Chondrocyte (in vitro differentiated cells): ENCODE data around the gene ADARB1. TPM values are rescaled to one million over a fixed set of nuclear protein-coding genes. Genes with fewer than 3 reads are reported as not detected.

Experiments used
- DNase-seq: peaks from one replicate; pipeline ENCODE4 v3.0.0; 2021; ENCODE audit warnings: mixed read lengths, low spot score
- H3K27ac Mint-ChIP-seq: one replicate; pipeline ENCODE4 v1.8.0; 2021; ENCODE audit warnings: mild to moderate bottlenecking, moderate library complexity, mixed read lengths; ENCODE audit not compliant: unreplicated experiment
- H3K27me3 Mint-ChIP-seq: 2 replicates; pipeline ENCODE4 v1.8.0; 2021; ENCODE audit warnings: low read depth, mixed read lengths
- H3K36me3 Mint-ChIP-seq: 2 replicates; pipeline ENCODE4 v1.8.0; 2021; ENCODE audit warnings: low read depth, mixed read lengths
- H3K4me1 Mint-ChIP-seq: 2 replicates; pipeline ENCODE4 v1.8.0; 2021; ENCODE audit warnings: low read depth, mild to moderate bottlenecking, mixed read lengths
- H3K4me3 Mint-ChIP-seq: one replicate; pipeline ENCODE4 v1.8.0; 2021; ENCODE audit warnings: mild to moderate bottlenecking, moderate library complexity, mixed read lengths; ENCODE audit not compliant: unreplicated experiment
- H3K9me3 Mint-ChIP-seq: 2 replicates; pipeline ENCODE4 v1.8.0; 2021; ENCODE audit warnings: low read depth, mixed read lengths
- total RNA-seq: library from RNA; stranded (reverse); gene quantifications from 3 replicates; pipeline ENCODE4 v1.2.1, GENCODE V29; 2021
- TF ChIP-seq, protein P1 (sequence below): fragments of 200-600 bp; sonication (generic); IDR thresholded peaks from 2 replicates; pipeline ENCODE4 v1.5.0; 2021; ENCODE audit warnings: antibody characterized with exemption, mild to moderate bottlenecking, moderate library complexity

ADARB1 gene
- total RNA-seq, 1 donor from 2014 or later: 92.8 TPM

DNA sequence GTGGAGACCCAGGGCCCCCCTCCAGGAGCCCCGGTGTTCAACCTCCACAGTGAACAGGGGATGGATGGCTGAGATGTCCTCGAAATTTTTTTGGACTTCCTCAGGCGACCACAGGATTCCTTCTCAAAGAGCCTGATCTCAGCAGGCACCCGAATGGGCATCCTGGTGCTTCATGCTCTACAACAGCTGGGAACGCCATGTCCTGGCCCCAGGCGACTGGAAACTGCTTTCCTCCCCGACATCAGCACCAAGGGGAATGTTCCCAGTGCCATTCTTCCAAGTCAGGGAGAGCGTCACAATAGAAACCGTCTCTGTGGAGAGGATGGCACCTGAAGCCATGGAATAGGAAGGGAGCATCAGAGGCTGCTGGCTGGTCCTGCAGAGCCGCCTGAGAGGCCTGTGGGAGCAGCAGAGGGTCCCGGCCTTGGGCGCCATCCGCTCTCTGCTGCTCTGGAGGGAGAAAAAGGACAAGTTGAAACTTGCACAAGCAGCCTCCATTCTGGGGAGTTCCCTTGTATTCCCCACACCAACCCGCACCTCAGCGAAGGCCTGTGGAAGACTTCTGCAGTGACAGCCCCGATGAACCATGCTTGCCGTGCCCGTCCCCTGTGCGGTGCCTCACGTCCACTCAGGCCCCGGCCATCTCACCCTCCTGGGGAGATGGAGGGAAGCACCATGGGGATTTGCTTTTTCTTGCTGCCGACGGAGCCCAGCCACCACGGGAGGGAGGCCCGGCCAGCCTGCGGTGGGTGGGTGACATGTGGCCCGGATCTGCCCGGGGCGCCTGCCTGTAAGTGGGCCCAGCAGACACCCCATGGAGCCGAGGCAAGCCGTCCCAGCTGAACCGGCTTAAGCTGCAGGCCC lies 2.3 kb upstream of the ADARB1 start:
- Mint-ChIP-seq H3K9me3 (no peaks in the 10 kb centered on the region), H3K27me3 (no peaks in the 10 kb centered on the region), H3K4me3 (no peak overlapping the region), H3K4me1 (peaks cover 25% of the 10 kb centered on the region), H3K36me3 (no peaks in the 10 kb centered on the region), H3K27ac (no peak overlapping the region)
- TF ChIP-seq, protein P1, sequence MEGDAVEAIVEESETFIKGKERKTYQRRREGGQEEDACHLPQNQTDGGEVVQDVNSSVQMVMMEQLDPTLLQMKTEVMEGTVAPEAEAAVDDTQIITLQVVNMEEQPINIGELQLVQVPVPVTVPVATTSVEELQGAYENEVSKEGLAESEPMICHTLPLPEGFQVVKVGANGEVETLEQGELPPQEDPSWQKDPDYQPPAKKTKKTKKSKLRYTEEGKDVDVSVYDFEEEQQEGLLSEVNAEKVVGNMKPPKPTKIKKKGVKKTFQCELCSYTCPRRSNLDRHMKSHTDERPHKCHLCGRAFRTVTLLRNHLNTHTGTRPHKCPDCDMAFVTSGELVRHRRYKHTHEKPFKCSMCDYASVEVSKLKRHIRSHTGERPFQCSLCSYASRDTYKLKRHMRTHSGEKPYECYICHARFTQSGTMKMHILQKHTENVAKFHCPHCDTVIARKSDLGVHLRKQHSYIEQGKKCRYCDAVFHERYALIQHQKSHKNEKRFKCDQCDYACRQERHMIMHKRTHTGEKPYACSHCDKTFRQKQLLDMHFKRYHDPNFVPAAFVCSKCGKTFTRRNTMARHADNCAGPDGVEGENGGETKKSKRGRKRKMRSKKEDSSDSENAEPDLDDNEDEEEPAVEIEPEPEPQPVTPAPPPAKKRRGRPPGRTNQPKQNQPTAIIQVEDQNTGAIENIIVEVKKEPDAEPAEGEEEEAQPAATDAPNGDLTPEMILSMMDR: no peak
- no peak for DNase-seq

DNA sequence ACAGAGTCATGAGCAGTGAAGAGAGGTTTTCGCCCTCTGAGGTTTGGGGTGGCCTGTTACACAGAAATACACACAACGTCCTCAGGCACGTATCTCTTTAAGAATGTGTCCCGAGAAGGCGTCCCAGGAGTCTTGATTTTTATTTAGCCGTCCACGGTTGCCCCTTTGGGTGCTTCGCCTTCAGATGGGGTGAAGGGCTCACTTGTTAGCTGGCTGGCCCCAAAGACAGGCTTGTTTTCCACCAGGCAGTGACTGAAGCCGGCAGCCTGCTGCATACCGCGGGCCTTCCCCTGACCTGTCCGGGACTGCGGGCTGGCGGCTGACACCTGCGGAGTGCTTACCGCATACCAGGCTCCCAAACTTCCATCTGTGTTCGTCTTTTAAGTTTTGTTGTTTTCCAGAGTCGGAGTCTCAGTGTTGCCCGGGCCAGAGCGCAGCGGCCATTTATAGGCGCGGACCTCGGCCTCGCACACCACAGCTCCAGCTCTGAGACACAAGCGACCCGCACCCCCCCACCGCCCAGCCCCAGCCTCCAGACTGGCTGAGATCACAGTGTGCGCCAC lies 1.6 kb upstream of the ADARB1 start:
- H3K36me3 Mint-ChIP-seq: no peaks in the 10 kb centered on the region
- H3K4me3 Mint-ChIP-seq: no peak overlapping the region
- no peaks in the 10 kb centered on the region for H3K27me3 Mint-ChIP-seq
- peaks cover 27% of the 10 kb centered on the region for H3K4me1 Mint-ChIP-seq
- TF ChIP-seq, protein P1: no peak
- DNase-seq: no peak
- no peaks in the 10 kb centered on the region for H3K9me3 Mint-ChIP-seq
- H3K27ac Mint-ChIP-seq: no peak overlapping the region

DNA sequence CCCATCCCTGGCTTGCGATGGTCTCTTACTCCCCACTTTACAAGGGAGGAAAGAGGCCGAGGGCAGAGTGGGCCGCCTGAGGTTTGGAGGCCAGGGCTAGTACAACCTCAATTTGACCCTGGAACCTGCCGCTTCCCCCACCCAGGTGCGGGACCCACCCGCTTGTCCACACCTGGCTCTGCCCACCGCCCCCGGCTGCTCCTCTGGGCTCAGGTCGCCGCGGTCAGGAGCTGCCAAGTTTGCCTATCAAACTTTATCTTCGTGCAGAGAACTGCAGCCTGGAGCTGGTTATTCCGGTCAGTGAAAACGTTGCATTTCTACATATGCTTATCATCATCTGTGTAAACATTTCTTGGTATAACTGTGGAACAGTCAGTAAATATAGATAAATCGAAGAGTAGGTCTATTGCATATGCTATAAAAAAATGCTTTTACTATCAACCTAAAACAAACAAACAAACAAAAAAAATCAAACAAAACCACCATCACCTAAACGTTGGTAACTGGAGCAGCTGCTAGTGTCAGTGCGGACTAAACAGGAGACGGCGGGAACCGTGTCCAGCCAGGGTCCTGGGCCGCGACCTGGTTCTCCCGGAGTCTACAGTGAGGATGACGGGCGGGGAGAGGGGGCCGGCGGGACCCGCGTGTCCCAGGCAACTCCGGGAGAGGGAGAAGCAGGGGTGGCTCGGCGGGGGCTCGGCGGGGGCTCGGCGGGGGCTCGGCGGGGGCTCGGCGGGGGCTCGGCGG lies 906 bp upstream of the ADARB1 start:
- peaks cover 4% of the 10 kb centered on the region for H3K36me3 Mint-ChIP-seq
- H3K27me3 Mint-ChIP-seq: no peaks in the 10 kb centered on the region
- peak overlapping the region; percentile 82 for H3K27ac Mint-ChIP-seq
- peak overlapping the region; percentile 76 for H3K4me3 Mint-ChIP-seq
- DNase-seq: no peak
- peaks cover 31% of the 10 kb centered on the region for H3K4me1 Mint-ChIP-seq
- no peaks in the 10 kb centered on the region for H3K9me3 Mint-ChIP-seq
- TF ChIP-seq, protein P1: no peak

DNA sequence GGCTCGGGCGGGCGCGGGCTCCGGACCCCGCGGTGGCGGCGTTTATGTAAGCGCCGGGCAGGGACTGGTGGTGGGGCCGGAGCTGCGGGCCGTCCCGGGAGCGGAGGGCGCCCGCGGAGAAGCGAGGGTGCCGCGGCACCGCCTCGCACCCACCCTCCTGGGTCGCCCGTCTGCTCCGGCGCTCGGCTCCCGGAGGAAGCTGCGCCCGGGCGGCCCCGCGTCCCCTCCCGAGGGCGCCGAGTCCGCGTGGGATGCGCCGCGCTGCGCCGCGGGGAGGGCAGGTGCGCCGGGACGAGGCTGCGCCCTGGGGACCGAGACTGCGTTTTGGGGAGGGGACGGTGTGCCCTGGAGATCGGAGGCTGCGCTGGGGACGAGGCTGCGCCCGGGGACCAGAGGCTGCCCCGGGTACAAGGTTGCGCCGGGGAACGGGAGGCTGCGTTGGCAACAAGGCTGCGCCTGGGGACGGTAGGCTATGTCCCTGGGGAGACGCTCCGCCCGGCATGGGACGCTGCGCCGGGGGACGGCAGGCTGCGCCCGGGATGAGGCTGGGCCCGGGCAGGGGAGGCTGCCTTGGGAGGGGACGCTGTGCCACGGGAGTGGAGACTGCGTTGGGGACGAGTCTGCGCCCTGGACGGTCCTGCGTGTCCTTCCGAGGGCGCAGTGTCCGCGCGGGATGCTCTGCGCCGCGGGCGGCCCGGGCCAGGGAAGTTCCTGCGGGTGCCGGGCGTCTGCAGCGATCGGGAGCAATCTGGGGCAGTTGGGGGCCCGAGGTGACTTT lies 627 bp downstream of the ADARB1 start:
- peak overlapping the region; percentile 47 for H3K27ac Mint-ChIP-seq
- TF ChIP-seq, protein P1: peak; percentile 6
- peaks cover 40% of the 10 kb centered on the region for H3K4me1 Mint-ChIP-seq
- H3K36me3 Mint-ChIP-seq: peaks cover 4% of the 10 kb centered on the region
- H3K4me3 Mint-ChIP-seq: peak overlapping the region; percentile 83
- DNase-seq: no peak
- no peaks in the 10 kb centered on the region for H3K9me3 Mint-ChIP-seq
- no peaks in the 10 kb centered on the region for H3K27me3 Mint-ChIP-seq
